Neuron (in vitro differentiated cells): ENCODE results near the gene RCAN1.

Experiments used
- H2AFZ ChIP-seq: one replicate; pipeline ENCODE4 v1.6.1; 2013; ENCODE audit warnings: low read depth, mild to moderate bottlenecking, inconsistent platforms, low read length, moderate library complexity
- H3K27me3 ChIP-seq: one replicate; pipeline ENCODE4 v1.6.1; 2013; ENCODE audit warnings: low read length; ENCODE audit not compliant: insufficient read depth
- H3K36me3 ChIP-seq: one replicate; pipeline ENCODE4 v1.6.1; 2013; ENCODE audit warnings: low read length; ENCODE audit not compliant: insufficient read depth
- H3K4me1 ChIP-seq: one replicate; pipeline ENCODE4 v1.6.1; 2013; ENCODE audit warnings: low read length; ENCODE audit not compliant: insufficient read depth
- H3K4me3 ChIP-seq: 2 replicates; pipeline ENCODE4 v1.5.1; 2013; ENCODE audit warnings: mild to moderate bottlenecking, low read length, moderate library complexity
- H3K9me3 ChIP-seq: one replicate; pipeline ENCODE4 v1.6.1; 2013; ENCODE audit warnings: low read length

RCAN1 gene

GRCh38 chr21:34548781-34549376 is 66.0 kb downstream of the RCAN1 start:
- H3K4me3 ChIP-seq = no peak overlapping the region
- H3K27me3 ChIP-seq = no peaks in the 10 kb centered on the region
- H3K4me1 ChIP-seq = peaks cover 17% of the 10 kb centered on the region
- H2AFZ ChIP-seq = no peak overlapping the region
- no peaks in the 10 kb centered on the region for H3K9me3 ChIP-seq
- no peaks in the 10 kb centered on the region for H3K36me3 ChIP-seq

- H3K36me3 ChIP-seq = no peaks in the 10 kb centered on the region
These were observed 68.4 kb downstream of the RCAN1 start for GRCh38 chr21:34546542-34546941.

GRCh38 chr21:34545079-34545884 is 69.6 kb downstream of the RCAN1 start:
- Histone ChIP-seq H2AFZ (no peak overlapping the region), H3K4me1 (peaks cover 14% of the 10 kb centered on the region), H3K4me3 (no peak overlapping the region), H3K27me3 (no peaks in the 10 kb centered on the region), H3K9me3 (no peaks in the 10 kb centered on the region), H3K36me3 (no peaks in the 10 kb centered on the region)

More at GRCh38 chr21:34546542-34546941, 68.4 kb downstream of the RCAN1 start:
- H3K4me1 ChIP-seq = peaks cover 14% of the 10 kb centered on the region
- no peak overlapping the region for H2AFZ ChIP-seq
- H3K4me3 ChIP-seq = no peak overlapping the region
- H3K9me3 ChIP-seq = no peaks in the 10 kb centered on the region
- H3K27me3 ChIP-seq = no peaks in the 10 kb centered on the region

- Histone ChIP-seq H3K36me3 (no peaks in the 10 kb centered on the region), H3K9me3 (no peaks in the 10 kb centered on the region), H3K4me1 (peaks cover 14% of the 10 kb centered on the region), H2AFZ (no peak overlapping the region), H3K27me3 (no peaks in the 10 kb centered on the region), H3K4me3 (no peak overlapping the region)
These were observed 70.8 kb downstream of the RCAN1 start for GRCh38 chr21:34544032-34544496.

- Histone ChIP-seq H3K27me3 (no peaks in the 10 kb centered on the region), H3K4me3 (no peak overlapping the region)
These were observed 71.9 kb downstream of the RCAN1 start for GRCh38 chr21:34543017-34543416.

GRCh38 chr21:34540206-34540605 is 74.7 kb downstream of the RCAN1 start:
- Histone ChIP-seq H3K9me3 (no peaks in the 10 kb centered on the region), H3K4me1 (peaks cover 4% of the 10 kb centered on the region), H2AFZ (no peak overlapping the region), H3K36me3 (no peaks in the 10 kb centered on the region), H3K27me3 (no peaks in the 10 kb centered on the region), H3K4me3 (no peak overlapping the region)

More at GRCh38 chr21:34543017-34543416, 71.9 kb downstream of the RCAN1 start:
- Histone ChIP-seq H3K36me3 (no peaks in the 10 kb centered on the region), H3K4me1 (peaks cover 14% of the 10 kb centered on the region), H2AFZ (no peak overlapping the region), H3K9me3 (no peaks in the 10 kb centered on the region)

- Histone ChIP-seq H3K4me3 (no peak overlapping the region), H3K4me1 (peaks cover 5% of the 10 kb centered on the region), H3K36me3 (no peaks in the 10 kb centered on the region), H2AFZ (no peak overlapping the region), H3K27me3 (no peaks in the 10 kb centered on the region), H3K9me3 (peaks cover 2% of the 10 kb centered on the region)
These were observed 77.1 kb downstream of the RCAN1 start for GRCh38 chr21:34537838-34538237.

GRCh38 chr21:34536820-34537219 is 78.1 kb downstream of the RCAN1 start:
- no peaks in the 10 kb centered on the region for H3K27me3 ChIP-seq
- peaks cover 5% of the 10 kb centered on the region for H3K4me1 ChIP-seq
- H3K36me3 ChIP-seq = no peaks in the 10 kb centered on the region
- H2AFZ ChIP-seq = no peak overlapping the region
- no peak overlapping the region for H3K4me3 ChIP-seq
- H3K9me3 ChIP-seq = peaks cover 2% of the 10 kb centered on the region

GRCh38 chr21:34536311-34536710 is 78.6 kb downstream of the RCAN1 start:
- H3K27me3 ChIP-seq = no peaks in the 10 kb centered on the region
- no peak overlapping the region for H3K4me3 ChIP-seq
- no peaks in the 10 kb centered on the region for H3K36me3 ChIP-seq
- H2AFZ ChIP-seq = no peak overlapping the region
- peaks cover 2% of the 10 kb centered on the region for H3K9me3 ChIP-seq
- H3K4me1 ChIP-seq = peaks cover 5% of the 10 kb centered on the region

- Histone ChIP-seq H3K4me1 (peaks cover 5% of the 10 kb centered on the region), H3K36me3 (no peaks in the 10 kb centered on the region), H3K4me3 (no peak overlapping the region), H3K9me3 (peaks cover 2% of the 10 kb centered on the region), H2AFZ (no peak overlapping the region), H3K27me3 (no peaks in the 10 kb centered on the region)
These were observed 79.0 kb downstream of the RCAN1 start for GRCh38 chr21:34535886-34536285.

GRCh38 chr21:34534522-34534921 is 80.4 kb downstream of the RCAN1 start:
- Histone ChIP-seq H3K9me3 (peaks cover 2% of the 10 kb centered on the region), H3K27me3 (no peaks in the 10 kb centered on the region), H2AFZ (no peak overlapping the region)

GRCh38 chr21:34533938-34534337 is 81.0 kb downstream of the RCAN1 start:
- Histone ChIP-seq H3K4me3 (no peak overlapping the region), H3K9me3 (peaks cover 2% of the 10 kb centered on the region), H3K27me3 (no peaks in the 10 kb centered on the region), H3K36me3 (no peaks in the 10 kb centered on the region), H3K4me1 (peaks cover 5% of the 10 kb centered on the region), H2AFZ (no peak overlapping the region)

More at GRCh38 chr21:34534522-34534921, 80.4 kb downstream of the RCAN1 start:
- no peaks in the 10 kb centered on the region for H3K36me3 ChIP-seq
- H3K4me3 ChIP-seq = no peak overlapping the region
- H3K4me1 ChIP-seq = peaks cover 5% of the 10 kb centered on the region

GRCh38 chr21:34531399-34531798 is 83.5 kb downstream of the RCAN1 start:
- Histone ChIP-seq H3K4me3 (no peak overlapping the region), H3K27me3 (no peaks in the 10 kb centered on the region)

More at GRCh38 chr21:34531399-34531798, 83.5 kb downstream of the RCAN1 start:
- Histone ChIP-seq H3K36me3 (no peaks in the 10 kb centered on the region), H3K9me3 (peaks cover 2% of the 10 kb centered on the region), H3K4me1 (peaks cover 13% of the 10 kb centered on the region), H2AFZ (no peak overlapping the region)
